GM12891 (cell line): ENCODE results near the gene RNU6-8.

ENCODE experiments used
- POLR2AphosphoS5 ChIP-seq: IDR thresholded peaks from 2 replicates; pipeline ENCODE4 v1.6.1; 2011; ENCODE audit warnings: low read depth, low read length, control low read depth
- TAF1 ChIP-seq: IDR thresholded peaks from 2 replicates; pipeline ENCODE4 v1.6.1; 2011; ENCODE audit warnings: low read depth, low read length, control low read depth

DNA sequence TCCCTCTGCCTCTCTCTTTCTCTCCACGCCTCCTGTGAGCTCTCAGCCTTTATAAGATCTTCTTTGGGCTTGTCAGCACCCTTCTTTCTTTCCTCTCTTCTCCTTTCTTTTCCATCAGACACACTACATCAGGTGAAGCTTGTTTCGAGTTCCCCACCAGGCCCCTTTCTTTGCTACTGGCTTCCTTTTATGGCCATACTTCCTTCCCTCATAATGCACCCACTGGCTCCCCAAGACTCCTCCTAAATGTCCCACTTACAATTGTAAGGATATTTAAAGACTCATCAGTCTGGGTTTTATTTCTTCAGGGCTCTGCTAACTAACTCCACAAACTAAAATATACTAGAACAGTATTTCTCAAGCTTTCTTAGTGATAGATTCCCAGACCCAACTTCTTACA is 3.5 kb upstream of the RNU6-8 start:
- no peak for TF ChIP-seq TAF1
- TF ChIP-seq POLR2AphosphoS5 = no peak
